Measurements from ENCODE around the gene LARP4.

DNA sequence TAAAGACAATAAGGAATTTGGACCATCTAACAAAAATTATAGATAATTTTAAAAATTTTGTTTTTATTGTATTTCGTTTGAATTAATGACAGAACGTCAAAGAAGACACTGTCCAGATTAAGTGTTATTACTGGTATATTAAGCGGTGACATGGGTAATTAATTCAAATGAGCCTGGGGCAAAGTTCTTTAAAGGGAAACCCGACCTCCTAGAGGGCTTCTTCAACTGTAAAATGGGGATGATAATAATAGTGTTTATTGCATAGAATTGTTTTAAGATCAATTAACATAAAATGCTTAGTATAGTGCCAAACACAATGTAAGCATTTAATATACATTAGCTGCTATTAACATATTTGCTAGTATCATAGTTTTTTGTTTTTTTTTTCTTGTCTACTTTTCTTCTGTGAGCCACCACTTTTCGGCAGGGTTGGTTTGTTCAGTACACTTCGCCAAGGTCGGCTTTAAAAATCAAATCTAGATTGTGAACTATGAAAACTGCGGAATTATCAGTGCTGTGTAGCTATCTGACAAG lies 514 bp upstream of the LARP4 start:
- TF ChIP-seq TAF1 (IDR thresholded peaks at IDR 0.05; ENCODE audit: low read depth) (no peak), EP300 (conservative IDR thresholded peaks at IDR 0.05; ENCODE audit: poor library complexity, severe bottlenecking) (no peak), POLR2AphosphoS5 (IDR thresholded peaks at IDR 0.05) (no peak)
- TF ChIP-seq, protein P1, sequence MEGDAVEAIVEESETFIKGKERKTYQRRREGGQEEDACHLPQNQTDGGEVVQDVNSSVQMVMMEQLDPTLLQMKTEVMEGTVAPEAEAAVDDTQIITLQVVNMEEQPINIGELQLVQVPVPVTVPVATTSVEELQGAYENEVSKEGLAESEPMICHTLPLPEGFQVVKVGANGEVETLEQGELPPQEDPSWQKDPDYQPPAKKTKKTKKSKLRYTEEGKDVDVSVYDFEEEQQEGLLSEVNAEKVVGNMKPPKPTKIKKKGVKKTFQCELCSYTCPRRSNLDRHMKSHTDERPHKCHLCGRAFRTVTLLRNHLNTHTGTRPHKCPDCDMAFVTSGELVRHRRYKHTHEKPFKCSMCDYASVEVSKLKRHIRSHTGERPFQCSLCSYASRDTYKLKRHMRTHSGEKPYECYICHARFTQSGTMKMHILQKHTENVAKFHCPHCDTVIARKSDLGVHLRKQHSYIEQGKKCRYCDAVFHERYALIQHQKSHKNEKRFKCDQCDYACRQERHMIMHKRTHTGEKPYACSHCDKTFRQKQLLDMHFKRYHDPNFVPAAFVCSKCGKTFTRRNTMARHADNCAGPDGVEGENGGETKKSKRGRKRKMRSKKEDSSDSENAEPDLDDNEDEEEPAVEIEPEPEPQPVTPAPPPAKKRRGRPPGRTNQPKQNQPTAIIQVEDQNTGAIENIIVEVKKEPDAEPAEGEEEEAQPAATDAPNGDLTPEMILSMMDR (IDR thresholded peaks at IDR 0.05; ENCODE audit: poor library complexity, severe bottlenecking) = no peak
- TF ChIP-seq, protein P2, sequence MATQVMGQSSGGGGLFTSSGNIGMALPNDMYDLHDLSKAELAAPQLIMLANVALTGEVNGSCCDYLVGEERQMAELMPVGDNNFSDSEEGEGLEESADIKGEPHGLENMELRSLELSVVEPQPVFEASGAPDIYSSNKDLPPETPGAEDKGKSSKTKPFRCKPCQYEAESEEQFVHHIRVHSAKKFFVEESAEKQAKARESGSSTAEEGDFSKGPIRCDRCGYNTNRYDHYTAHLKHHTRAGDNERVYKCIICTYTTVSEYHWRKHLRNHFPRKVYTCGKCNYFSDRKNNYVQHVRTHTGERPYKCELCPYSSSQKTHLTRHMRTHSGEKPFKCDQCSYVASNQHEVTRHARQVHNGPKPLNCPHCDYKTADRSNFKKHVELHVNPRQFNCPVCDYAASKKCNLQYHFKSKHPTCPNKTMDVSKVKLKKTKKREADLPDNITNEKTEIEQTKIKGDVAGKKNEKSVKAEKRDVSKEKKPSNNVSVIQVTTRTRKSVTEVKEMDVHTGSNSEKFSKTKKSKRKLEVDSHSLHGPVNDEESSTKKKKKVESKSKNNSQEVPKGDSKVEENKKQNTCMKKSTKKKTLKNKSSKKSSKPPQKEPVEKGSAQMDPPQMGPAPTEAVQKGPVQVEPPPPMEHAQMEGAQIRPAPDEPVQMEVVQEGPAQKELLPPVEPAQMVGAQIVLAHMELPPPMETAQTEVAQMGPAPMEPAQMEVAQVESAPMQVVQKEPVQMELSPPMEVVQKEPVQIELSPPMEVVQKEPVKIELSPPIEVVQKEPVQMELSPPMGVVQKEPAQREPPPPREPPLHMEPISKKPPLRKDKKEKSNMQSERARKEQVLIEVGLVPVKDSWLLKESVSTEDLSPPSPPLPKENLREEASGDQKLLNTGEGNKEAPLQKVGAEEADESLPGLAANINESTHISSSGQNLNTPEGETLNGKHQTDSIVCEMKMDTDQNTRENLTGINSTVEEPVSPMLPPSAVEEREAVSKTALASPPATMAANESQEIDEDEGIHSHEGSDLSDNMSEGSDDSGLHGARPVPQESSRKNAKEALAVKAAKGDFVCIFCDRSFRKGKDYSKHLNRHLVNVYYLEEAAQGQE (IDR thresholded peaks at IDR 0.05; ENCODE audit: borderline replicate concordance) = no peak

Measured in neural cell (in vitro differentiated cells).